NCI-H2196 (cell line): ENCODE data around the gene PGLYRP1.

ENCODE experiments used
- DNase-seq: peaks from one replicate; lab custom pipeline; 2025; ENCODE audit not compliant: unreplicated experiment; lab: John Stamatoyannopoulos, UW

The PGLYRP1 gene

DNA sequence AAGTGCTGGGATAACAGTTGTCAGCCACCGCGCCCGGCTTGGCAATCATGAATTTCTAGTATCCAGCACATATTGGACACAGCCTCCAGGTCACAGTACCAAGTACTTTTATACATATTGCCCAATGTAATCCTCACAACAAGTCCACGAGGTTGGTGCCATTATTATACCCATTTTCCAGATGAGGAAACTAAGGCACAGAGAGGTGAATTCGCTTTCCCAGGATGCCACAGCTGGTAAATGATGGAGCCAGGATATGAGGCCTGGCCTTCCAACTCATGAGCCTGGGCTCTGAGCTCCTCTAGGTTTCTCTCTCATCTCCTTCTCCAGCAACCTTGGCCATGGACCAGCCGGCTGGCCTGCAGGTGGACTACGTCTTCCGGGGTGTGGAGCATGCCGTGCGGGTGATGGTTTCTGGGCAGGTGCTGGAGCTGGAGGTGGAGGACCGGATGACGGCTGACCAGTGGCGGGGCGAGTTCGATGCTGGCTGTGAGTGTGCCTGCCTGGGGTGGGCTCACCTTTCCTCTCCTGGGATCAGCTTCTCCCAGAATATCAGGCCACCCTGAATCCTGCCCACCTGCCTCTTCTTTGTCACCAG lies 20.1 kb downstream of the PGLYRP1 start:
- no peak for DNase-seq

DNA sequence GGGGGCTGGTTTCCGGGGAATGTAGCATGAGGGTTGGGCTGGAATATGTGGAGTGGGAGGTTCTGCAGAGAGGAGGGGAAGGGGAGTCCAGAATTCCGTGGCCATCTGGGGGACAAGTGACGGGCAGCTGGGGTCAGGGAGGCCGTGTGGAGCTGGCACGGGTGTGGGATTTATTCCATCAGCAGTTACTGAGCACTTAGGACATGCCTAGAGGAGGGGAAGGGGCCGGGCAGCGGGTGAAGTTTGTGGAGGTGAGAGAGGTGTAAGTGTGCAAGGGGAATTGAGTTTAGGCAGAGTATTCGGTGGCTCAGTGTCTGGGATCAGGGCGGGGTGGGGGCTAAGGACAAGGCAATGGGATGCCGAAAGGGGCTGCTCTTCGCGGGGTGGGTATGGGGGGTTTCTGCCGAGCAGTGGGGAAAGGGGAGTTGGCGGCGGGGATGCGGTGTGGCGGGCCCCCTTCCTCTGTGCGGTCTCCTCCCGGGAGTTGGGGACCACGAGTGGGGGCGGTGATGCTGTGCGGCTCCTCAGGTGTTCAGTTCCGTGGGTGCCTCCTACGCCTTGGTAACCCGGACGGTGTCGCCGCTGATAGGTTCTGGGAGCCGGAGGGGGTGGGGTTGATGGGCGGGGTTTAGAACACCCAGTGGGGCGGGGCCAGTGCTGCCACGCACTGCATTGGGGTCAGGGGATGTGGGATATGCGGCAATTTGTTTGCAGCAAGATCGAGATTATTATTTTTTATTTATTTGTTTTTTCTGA lies 22.2 kb downstream of the PGLYRP1 start:
- DNase-seq = peak; percentile 47

DNA sequence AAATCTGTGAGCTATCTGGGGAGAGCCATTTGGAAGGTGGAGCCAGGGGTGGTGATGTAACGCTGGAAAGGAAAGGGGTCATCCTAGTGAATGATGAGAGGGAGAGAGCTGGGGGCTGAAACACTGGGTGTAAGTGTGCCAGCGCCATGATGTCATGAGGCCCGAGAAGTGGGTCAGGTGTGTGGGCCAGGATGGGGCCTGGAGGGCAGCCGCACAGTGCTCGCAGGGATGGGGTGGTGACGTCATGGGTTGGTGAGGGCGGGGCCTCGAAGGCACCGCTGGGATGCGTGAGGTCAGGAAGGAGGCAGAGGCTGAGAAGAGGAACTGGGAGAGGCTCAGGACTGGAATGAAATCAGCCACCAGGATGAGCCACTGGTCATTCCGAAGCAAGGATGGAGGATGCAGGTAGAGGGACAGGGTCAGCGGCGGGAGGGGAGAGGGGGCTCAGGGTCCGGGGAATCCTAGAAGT lies 23.2 kb downstream of the PGLYRP1 start:
- peak; percentile 32 for DNase-seq

DNA sequence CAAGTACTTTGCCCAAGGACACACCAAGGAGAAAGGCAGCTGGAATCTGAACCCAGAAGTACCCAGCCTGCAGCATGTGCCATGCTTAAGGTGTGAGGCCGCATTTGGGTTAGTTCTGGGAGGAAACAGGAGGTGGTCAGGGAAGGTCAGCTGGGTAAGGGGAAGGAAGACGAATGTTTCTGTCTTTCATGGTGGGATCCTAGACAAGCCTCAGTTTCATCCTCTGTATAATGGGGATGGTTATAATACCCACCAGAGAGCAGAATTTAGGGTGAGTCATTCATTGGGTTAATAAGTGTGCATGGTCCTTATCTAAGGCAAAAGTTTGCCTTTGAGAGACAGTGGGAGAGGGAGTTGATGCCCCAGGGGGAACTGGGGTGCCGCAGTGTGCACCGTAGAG lies 24.0 kb downstream of the PGLYRP1 start:
- DNase-seq = no peak

DNA sequence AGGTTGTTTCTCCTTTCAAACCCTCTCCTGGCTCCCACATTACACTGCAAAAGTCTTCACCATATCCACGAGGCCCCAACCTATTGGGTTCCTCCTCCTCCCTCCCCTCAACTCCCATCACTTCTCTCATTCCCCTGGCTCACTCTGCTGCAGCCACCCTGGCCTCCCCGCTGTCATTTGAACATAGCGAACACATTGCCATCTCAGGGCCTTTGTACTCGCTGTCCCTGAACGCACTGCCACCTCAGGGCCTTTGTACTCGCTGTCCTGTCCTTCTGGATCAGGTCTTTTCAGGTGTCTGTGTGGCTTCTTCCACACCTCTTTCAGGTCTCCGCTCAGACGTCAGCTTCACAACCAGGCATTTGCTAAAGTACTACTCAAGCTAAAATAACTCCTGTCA lies 25.9 kb downstream of the PGLYRP1 start:
- no peak for DNase-seq

DNA sequence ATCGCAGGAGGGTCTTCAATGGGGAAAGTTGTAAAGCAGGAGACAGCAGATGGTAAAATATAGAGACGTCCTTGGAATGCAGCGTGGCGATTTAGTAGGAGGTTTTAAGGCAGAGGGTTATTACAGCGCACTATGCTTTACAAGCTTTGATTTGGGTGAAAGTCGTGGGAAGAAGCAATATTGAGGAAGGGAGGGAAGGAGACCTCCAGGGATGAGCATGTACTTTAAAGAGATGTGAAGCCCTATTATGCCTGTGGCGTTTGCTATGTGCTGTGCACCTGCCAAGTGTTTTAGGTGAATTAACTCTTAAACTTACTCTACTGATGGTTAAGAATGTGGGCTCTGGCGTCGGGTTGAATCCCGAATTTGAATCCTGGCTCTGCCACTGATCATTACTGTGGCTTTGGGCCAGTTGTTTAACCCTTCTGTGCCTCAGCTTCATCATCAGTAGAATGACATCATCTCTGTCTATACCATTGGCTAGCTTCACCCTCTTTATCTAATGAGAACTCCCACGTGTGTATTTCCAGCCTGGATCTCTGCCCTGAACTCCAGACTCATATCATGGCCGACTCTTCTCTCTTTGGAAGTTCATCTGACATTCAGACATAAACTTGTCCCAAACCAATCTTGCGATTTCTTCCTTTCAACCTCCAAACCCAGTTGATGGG lies 27.0 kb downstream of the PGLYRP1 start:
- peak; percentile 10 for DNase-seq

DNA sequence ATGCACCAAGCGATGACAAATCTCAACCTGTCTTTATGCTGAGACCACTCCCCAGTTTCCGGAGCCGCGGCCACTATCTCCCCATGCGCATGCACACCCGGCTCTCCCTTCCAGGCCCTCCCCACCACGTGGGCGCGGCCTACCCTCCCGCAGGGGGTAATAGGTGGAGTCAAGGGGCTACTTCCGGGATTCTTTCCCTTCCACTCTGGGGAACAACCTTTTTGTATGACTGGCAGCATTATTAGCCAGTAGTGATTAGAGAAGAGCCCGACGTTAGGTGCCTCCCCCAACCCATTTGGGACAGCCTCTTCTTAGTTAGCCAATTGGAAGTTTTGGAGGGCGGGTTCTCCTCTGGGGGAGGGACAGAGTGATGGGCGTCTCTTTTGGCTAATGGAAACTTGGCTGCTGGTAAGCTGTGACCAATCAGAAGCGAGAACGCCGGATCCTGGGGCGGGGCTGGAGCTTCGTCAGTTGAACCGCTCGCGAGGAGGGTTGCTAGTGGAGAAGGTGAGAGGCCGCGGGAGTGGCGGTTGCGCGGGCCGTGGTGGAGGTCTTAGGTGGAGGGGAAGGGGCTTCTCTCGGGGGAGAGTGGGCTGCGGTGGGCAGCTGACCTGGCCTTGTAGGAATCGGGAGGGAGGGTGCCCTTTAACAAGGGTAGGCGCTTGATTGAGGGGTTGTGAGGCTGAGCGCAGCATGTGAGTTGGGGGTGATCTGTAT lies 27.7 kb downstream of the PGLYRP1 start, which contains the start of gene CCDC61:
Gene CCDC61 (plus strand): TSS at position 470 of the 717 bp plus-strand sequence. CDS start 7,552 bp downstream, outside the sequence.
- peak; percentile 99 for DNase-seq

DNA sequence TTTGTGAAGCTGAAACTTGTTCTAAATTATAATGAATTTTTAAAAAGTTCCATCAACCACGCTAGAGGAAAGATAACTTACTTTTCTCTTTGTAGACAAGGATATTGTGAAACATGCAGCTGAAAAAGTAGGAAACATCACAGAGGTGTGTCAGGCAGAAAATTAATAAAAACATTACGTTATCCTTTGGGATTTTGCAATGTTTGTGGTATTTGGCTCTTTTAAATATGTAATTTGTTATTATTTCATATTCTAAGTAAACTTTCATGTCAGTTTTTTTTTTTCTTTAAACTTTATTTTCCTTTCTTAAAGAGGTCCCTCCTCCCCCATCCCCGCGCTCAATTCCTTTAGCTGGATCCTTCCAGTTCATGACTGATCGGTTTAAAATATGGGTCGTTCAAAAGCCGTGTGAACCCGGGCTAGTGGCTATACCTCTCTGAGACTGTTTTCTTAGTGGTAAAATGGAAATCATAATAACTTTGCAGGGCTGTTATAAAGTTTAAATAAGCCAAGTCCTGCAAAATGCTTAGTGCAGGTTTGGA lies 28.3 kb downstream of the PGLYRP1 start:
- no peak for DNase-seq

DNA sequence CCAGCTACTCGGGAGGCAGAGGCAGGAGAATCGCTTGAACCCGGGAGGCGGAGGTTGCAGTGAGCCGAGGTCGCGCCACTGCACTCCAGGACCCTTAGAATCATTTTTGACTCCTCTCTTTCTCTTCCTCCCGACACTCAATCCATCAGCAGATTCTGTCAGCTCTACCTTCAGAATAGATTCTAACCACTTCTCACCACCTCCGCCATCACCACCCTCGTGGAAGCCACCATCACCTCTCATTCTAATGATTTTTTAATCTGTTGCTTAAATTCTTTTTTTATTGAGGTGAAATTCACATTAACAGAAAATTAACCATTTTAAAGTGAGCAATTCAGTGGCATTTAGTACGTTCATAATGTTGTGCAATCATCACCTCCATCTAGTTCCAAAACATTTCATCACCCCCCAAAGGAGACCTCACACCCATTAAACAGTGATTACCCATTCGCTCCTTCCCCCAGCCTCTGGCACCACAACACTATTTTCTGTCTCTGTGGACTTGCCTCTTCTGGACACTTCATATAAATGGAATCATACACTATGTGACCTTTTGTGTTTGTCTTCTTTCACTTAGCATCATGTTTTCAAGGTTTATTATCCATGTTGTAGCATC lies 32.6 kb downstream of the PGLYRP1 start:
- no peak for DNase-seq

DNA sequence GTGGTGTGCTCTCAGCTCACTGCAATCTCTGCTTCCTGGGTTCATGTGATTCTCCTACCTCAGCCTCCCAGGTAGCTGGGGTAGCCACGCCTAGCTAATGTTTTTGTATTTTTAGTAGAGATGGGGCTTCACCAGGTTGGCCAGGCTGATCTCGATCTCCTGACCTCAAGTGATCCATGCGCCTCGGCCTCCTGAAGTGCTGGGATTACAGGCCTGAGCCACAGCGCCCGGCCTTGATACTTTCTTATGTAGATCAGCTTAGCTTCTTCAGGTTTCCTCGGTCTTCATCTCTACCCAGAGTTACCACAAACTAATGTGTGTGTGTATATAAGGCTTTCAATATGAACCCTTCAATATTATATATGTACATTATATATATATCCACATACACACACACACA lies 37.5 kb downstream of the PGLYRP1 start:
- no peak for DNase-seq

DNA sequence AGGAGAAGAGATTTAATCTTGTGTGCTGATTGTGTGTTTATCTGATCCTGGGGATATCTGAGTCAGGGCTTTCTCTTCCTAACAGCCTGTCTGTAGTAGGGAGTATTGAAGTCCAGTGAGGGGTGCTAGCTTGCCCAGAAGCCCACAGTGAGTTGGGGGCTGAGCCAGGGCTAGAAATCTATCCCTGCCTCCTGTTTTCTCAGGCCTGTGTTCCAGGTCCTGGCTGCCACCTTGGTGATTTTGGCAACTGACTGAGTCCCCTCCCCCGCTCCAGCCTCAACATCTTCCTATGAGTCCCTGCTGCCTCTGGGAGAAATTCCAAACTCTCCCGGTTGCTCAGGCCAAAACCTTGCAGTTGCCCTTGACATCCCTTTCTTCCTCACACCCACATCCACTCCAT lies 41.5 kb downstream of the PGLYRP1 start:
- no peak for DNase-seq

DNA sequence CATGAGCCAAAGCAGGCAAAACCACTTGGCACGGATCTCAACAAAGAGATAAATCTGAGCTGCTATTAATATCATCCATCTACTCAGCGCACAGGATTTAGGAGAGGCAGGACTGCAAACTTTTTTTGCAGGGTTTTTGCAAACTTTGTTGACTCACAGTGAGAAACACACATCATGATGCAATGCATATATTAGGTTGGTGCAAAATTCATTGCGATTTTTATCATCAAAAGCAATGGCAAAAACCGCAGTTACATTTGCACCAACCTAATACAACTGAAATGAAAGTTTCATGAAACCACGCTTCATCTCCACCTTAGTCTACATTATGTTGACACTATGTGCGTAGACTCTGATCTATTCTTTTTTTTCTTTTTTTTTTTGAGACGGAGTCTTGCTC lies 44.7 kb downstream of the PGLYRP1 start:
- DNase-seq = no peak

DNA sequence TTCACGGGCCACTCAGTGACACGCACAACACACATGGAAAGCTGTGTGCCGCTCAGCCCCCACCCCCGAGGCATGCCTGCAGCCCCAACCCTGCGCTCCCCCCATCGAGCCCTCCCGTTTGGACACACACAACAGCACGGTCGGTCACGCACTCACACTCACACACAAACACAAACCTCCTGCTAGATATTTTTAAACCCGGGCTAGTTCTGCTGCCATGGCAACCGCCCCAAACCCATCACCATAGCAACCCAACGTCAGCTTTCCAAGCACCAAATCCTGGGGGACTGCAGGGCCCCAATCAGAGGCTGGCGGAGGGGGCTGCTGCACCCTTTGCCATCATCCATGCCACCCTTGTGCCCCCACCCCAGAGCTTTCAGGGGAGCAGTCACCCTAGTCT lies 46.7 kb downstream of the PGLYRP1 start:
- DNase-seq = no peak

DNA sequence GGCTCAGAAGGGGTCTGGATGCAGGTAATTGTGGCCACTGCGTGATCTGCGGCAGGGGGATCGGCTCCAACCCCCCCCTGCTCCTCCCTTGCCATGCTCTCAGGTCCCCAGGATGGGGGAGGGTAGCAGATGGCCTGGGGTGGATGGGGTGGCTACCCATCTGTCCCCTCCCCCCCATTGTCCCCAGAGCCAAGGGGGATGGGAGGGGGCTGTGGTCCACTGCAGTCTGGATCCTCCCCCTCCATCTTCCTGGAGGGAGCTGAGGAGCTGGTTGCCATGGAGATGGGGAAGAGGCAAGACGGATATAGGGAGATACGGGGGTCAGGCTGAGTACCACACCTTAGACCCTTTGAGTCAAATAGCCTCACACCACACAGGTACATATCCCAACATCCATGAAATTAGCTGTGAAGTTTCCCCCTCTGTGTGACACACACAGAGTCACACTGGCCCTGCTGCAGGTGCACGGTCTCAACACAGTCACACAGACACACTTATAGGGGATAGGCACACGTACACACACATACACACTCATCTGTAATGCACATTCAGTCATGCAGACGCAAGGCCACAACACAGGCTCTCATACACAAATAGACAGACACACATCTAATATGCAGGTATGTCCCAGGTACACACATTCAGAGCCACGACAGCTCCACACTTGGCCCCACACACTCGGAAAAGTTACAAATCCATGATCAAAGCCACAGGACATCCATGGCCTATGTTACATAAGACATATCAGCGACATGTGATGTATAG lies 47.4 kb downstream of the PGLYRP1 start:
- no peak for DNase-seq

DNA sequence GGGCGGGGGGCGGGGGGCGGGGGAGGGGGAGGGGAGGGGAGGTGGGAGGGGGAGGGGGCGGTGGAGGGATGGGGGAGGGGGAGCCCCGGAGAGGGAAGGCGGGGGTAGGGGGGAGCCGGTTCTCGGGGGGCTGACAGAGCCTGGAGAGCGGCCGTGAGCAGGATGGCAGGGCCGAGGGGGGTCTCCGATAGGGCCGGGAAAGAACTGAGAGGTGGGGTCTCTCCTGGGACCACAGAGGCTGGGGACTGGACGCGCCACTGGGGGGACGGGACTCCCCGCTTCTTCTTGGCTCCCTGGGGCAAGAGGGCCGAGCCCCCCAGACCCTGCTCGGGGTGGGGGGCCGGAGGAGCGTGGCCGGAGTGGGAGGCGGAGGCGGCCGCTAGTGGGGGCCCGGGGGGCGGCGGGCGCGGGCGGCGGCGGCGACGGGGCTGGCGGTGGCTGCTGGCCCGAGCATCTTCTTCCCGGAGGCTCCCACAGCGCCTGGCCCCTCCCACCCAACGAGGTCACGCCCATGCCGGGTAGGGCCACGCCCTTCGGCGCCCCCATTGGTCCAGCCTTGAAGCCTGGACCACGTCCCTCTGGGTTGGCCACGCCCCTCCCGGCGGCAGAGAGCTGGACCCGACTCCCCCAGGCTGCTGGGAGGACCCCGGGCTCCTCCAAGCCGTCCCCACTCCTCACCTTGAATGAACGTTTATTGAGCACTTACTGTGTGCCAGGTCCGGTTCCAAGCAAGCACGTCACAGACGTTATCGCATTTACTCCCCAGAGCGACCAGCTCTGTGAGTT lies 49.1 kb downstream of the PGLYRP1 start, which contains the start of gene NOVA2:
Gene NOVA2 (minus strand): TSS at position 313 of the 786 bp plus-strand sequence. CDS start 514 bp downstream, outside the sequence.
- peak; percentile 86 for DNase-seq

DNA sequence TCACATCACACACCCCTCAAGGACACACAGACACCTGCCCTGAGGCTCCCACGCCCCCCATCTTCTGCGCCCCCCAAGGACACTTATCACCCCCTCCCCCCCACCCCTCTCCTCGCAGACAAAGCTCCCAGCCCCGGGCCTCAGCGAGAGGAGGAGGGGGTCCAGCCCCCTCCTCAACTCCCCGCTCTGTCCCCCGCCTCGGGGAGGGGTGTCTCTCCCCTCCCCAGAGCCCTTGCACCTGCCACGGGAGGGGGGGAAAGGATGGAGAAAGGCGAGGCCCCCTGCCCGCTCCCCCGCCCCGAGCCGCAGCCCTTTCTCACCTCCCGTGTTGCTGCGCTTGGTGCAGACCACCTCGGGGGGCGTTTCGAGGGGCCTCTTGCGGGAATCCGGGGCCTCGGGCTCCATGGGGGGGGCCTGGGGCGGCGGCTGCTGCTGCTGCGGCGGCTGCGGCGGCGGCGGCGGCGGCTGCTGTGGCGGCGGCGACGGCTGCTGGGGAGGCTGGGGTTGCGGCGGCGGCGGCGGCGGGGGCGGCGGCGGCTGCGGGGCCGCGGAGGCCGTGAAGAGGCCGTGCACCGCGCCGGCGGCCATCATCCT lies 49.8 kb downstream of the PGLYRP1 start:
- DNase-seq = no peak

DNA sequence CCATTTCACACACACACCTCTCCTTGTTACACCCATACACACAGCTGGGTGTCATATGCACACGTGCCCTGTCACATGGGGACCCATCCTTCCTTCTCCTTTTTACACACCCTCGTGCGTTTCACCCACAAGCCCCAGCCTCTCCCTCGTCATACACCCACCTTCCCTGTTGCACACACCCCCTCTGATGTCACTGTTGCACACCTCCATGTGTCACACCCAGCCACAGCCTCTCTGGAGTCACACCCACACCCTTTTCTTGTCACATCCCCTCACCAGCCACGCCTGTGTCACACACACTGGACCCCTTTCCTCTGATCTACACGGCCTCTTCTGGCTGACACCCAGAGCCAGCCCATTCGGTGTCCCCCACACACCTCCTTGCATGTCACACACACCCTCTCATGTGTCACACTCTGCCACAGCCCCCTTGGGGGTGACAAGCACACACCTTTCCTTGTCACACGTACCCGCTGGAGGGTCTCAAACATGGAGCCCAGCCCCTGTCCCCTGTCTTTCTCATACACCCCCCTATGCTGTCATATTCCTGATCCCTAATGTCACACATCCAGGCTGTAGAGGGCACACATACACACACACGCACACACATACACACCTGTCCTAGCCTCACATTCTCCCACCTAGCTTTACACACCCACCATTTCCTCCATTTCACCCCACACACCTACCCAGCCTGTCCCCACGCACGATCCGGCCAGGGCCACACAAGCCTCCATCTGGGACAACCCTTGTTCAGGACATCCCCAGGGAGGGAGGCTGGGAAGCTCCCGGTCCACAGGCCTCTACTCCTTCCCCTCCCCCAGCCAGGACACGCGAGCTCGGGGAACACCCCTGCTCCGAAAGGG lies 50.5 kb downstream of the PGLYRP1 start:
- no peak for DNase-seq
